22Rv1 (cell line): ENCODE measurements around the gene ERGIC1.

Experiments
- CTCF ChIP-seq: fragments of 450-650 bp; IDR thresholded peaks from 2 replicates; pipeline ENCODE4 v1.5.1; 2017; ENCODE audit warnings: mild to moderate bottlenecking
- ZFX ChIP-seq: fragments of 450-650 bp; IDR thresholded peaks from 2 replicates; pipeline ENCODE4 v1.6.1; 2017; ENCODE audit warnings: antibody characterized with exemption, borderline replicate concordance

GRCh38 chr5:172876578-172876977 lies 42.5 kb downstream of the ERGIC1 start:
- no peak for TF ChIP-seq CTCF
- no peak for TF ChIP-seq ZFX
